ENCODE results near the gene ACAD8.

- TF ChIP-seq CTCF (IDR thresholded peaks at IDR 0.05) (no peak), POLR2A (IDR thresholded peaks at IDR 0.05) (no peak)
These were observed 11.0 kb upstream of the ACAD8 start for GRCh38 chr11:134242376-134242775.
